ENCODE results near the gene FTCD.

The FTCD gene

DNA sequence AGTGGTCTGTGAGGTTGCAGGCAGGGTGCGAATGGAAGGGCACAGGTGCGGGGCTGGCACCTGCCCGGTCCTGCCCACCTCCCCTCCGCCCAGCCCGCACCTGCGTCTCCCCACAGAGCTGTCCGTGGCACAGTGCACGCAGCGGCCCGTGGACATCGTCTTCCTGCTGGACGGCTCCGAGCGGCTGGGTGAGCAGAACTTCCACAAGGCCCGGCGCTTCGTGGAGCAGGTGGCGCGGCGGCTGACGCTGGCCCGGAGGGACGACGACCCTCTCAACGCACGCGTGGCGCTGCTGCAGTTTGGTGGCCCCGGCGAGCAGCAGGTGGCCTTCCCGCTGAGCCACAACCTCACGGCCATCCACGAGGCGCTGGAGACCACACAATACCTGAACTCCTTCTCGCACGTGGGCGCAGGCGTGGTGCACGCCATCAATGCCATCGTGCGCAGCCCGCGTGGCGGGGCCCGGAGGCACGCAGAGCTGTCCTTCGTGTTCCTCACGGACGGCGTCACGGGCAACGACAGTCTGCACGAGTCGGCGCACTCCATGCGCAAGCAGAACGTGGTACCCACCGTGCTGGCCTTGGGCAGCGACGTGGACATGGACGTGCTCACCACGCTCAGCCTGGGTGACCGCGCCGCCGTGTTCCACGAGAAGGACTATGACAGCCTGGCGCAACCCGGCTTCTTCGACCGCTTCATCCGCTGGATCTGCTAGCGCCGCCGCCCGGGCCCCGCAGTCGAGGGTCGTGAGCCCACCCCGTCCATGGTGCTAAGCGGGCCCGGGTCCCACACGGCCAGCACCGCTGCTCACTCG, 23.3 kb downstream of the FTCD start:
- H3K36me3 ChIP-seq (replicated peaks), result peaks cover 35% of the 10 kb centered on the region
- H3K27ac ChIP-seq, result no peak overlapping the region
- DNase-seq, result no peak
- no peak overlapping the region for H3K4me3 ChIP-seq (ENCODE audit: low read depth, low read length)
- no peak for TF ChIP-seq CTCF (IDR thresholded peaks at IDR 0.05; ENCODE audit: low read depth, low read length, missing control alignments)
- H3K27me3 ChIP-seq (replicated peaks), result no peaks in the 10 kb centered on the region
- in situ Hi-C loops (cut with HindIII; ENCODE audit: low pct_ligation_motif_present, low sequenced_read_pairs), result no loop called here

DNA sequence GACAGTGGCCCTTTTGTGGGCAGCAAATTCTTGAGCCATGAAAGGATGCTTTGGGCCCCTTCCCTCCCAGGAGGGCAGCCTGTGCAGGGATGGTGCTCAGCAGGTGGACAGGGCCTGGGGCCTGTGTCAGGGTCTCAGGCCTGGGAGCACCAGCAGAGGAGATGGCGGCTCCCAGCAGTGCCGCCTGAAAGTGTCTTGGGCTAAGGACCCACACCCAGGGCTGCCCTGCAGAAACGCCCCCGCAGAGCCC, 23.9 kb downstream of the FTCD start:
- H3K27ac ChIP-seq, result no peak overlapping the region
- H3K27me3 ChIP-seq (replicated peaks), result no peaks in the 10 kb centered on the region
- in situ Hi-C loops (cut with HindIII; ENCODE audit: low pct_ligation_motif_present, low sequenced_read_pairs), result no loop called here
- peaks cover 40% of the 10 kb centered on the region for H3K36me3 ChIP-seq (replicated peaks)
- TF ChIP-seq CTCF (IDR thresholded peaks at IDR 0.05; ENCODE audit: low read depth, low read length, missing control alignments), result no peak
- DNase-seq, result no peak
- H3K4me3 ChIP-seq (ENCODE audit: low read depth, low read length), result no peak overlapping the region

DNA sequence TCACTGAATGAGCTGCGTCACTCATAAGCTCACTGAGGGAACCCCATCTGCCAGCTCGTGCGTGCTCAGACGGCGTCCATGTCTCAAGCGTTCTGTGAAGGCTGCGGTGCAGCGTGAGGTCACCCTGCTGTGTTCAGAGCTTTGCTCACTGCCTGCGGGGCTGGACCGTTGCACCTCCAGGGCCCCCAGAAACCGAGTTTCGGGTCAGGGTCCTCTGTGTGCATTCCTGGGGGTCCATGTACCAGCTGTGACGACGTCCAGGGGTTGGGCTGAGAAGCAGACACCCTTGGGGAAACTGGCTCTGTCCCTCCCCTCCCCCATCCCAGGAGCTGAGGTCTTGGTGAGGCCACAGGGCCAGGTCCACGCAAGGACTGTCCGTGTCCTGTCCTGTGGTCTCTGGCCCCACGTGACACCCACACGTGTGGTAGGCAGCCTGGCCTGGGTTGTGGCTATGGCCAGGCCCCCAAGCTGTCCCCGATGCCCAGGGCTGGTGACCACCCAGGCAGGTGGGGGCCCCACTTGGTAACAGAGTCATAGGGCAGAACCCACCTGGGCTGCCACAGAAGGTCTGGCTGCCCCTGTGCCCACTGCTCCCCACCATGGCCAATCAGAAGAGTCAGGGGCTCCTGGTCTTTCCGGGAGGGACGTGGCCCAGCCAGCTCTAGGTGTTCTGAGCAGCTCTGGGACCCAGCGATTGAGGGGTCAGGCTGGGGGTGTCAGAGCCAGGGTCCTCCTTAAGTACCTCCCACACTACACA, 24.4 kb downstream of the FTCD start:
- Histone ChIP-seq H3K27ac (no peak overlapping the region), H3K4me3 (ENCODE audit: low read depth, low read length) (no peak overlapping the region), H3K27me3 (replicated peaks) (no peaks in the 10 kb centered on the region), H3K36me3 (replicated peaks) (peaks cover 46% of the 10 kb centered on the region)
- no peak for TF ChIP-seq CTCF (IDR thresholded peaks at IDR 0.05; ENCODE audit: low read depth, low read length, missing control alignments)
- no peak for DNase-seq
- in situ Hi-C loops (cut with HindIII; ENCODE audit: low pct_ligation_motif_present, low sequenced_read_pairs), result no loop called here

DNA sequence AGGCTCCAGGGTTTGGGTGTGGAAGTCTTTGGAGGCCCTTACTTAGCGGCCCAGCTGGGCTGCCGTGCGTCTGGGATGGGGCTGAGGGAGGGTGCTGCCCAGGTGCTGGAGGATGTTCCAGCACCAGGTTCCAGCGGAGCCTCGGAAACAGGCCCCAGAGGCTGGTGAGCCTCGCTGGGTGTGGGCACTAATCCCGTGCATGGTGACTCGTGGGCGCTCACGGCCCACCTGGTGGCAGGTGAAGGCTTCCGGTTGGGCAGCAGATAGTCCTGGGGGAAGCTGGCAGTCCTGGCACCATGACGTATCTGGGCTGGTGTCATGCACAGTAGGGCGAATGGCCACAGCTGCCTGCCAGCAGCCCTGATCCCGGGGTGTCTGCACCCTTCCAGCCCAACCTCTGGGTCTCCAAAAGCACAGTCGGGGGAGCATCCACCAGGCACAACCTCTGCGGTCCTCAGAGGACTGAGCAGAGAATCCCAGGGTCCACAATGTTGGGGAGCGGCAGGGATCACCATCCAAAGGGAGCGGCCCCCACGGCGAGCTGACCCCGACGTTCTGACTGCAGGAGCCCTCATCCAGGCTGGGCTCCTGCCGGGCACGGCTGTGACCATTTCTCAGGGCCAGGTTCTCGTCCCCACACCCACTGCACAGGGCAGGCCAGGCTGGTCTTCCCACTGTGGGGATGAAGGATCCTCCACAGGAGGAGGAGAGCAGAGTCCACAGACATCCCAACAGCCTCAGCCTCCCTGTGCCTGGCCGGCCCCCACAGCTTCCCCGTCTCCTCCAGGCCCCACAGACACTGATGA, 25.3 kb downstream of the FTCD start:
- Histone ChIP-seq H3K36me3 (replicated peaks) (peaks cover 55% of the 10 kb centered on the region), H3K27ac (no peak overlapping the region), H3K27me3 (replicated peaks) (no peaks in the 10 kb centered on the region), H3K4me3 (ENCODE audit: low read depth, low read length) (no peak overlapping the region)
- no peak for TF ChIP-seq CTCF (IDR thresholded peaks at IDR 0.05; ENCODE audit: low read depth, low read length, missing control alignments)
- DNase-seq, result no peak
- in situ Hi-C loops (cut with HindIII; ENCODE audit: low pct_ligation_motif_present, low sequenced_read_pairs), result no loop called here

DNA sequence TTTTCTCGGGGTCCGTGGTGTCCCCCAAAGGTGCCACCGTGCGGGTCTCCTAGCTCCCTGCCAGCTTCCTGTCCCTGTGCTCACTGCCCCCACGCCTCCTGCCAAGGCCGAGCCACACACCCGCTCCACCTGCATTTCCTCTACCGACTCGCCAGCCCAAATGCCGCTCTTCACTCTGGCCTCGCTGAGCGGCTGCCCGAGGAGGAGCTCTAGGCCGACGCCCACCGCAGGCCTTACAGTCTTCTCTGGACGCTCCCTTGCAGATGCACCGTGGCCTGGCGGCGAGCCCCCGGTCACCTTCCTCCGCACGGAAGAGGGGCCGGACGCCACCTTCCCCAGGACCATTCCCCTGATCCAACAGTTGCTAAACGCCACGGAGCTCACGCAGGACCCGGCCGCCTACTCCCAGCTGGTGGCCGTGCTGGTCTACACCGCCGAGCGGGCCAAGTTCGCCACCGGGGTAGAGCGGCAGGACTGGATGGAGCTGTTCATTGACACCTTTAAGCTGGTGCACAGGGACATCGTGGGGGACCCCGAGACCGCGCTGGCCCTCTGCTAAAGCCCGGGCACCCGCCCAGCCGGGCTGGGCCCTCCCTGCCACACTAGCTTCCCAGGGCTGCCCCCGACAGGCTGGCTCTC, 26.3 kb downstream of the FTCD start:
- TF ChIP-seq CTCF (IDR thresholded peaks at IDR 0.05; ENCODE audit: low read depth, low read length, missing control alignments), result no peak
- Histone ChIP-seq H3K27ac (no peak overlapping the region), H3K36me3 (replicated peaks) (peaks cover 65% of the 10 kb centered on the region), H3K4me3 (ENCODE audit: low read depth, low read length) (no peak overlapping the region), H3K27me3 (replicated peaks) (no peaks in the 10 kb centered on the region)
- DNase-seq, result no peak
- in situ Hi-C loops (cut with HindIII; ENCODE audit: low pct_ligation_motif_present, low sequenced_read_pairs), result no loop called here
